Measurements from ENCODE around the gene RREB1. TPM values are rescaled to one million over a fixed set of nuclear protein-coding genes. Genes with fewer than 3 reads are reported as not detected.

The RREB1 gene
- total RNA-seq, 1 experiment from 2014 or later = 38.4 TPM

- TF ChIP-seq CTCF (IDR thresholded peaks at IDR 0.05; ENCODE audit: unreplicated experiment) = no peak
- no peak for DNase-seq
- Mint-ChIP-seq H3K27ac (ENCODE audit: unreplicated experiment) (no peak overlapping the region), H3K27me3 (ENCODE audit: unreplicated experiment) (no peaks in the 10 kb centered on the region), H3K4me1 (ENCODE audit: low read depth, unreplicated experiment) (no peaks in the 10 kb centered on the region), H3K4me3 (ENCODE audit: low read depth, unreplicated experiment) (no peak overlapping the region), H3K9me3 (ENCODE audit: low read depth, unreplicated experiment) (no peaks in the 10 kb centered on the region), H3K36me3 (ENCODE audit: insufficient read depth, unreplicated experiment) (no peaks in the 10 kb centered on the region)
- CTCF ChIA-PET = interaction anchor here (0.6 kb wide), 1 partner anchor 25 kb away, joined by 4 read pairs; no protein-coding TSS in a partner anchor
- BruUV-seq (replicated peaks) = no TSS peak
- intact Hi-C loops (cut with micrococcal nuclease; ENCODE audit: unreplicated experiment) = no loop called here
Observed at GRCh38 chr6:7073821-7074525, 33.8 kb upstream of the RREB1 start.

- CTCF ChIA-PET = no interaction called here
Observed at GRCh38 chr6:7074870-7075269, 32.9 kb upstream of the RREB1 start.

GRCh38 chr6:7075341-7076000 lies 32.3 kb upstream of the RREB1 start:
- no peaks in the 10 kb centered on the region for H3K36me3 Mint-ChIP-seq (ENCODE audit: insufficient read depth, unreplicated experiment)
- TF ChIP-seq CTCF (IDR thresholded peaks at IDR 0.05; ENCODE audit: unreplicated experiment) = no peak
- no peaks in the 10 kb centered on the region for H3K27me3 Mint-ChIP-seq (ENCODE audit: unreplicated experiment)
- no peak overlapping the region for H3K27ac Mint-ChIP-seq (ENCODE audit: unreplicated experiment)
- intact Hi-C loops (cut with micrococcal nuclease; ENCODE audit: unreplicated experiment) = no loop called here
- no TSS peak for BruUV-seq (replicated peaks)
- no peak for DNase-seq
- CTCF ChIA-PET = no interaction called here
- no peaks in the 10 kb centered on the region for H3K4me1 Mint-ChIP-seq (ENCODE audit: low read depth, unreplicated experiment)
- H3K9me3 Mint-ChIP-seq (ENCODE audit: low read depth, unreplicated experiment) = no peaks in the 10 kb centered on the region
- no peak overlapping the region for H3K4me3 Mint-ChIP-seq (ENCODE audit: low read depth, unreplicated experiment)

More at GRCh38 chr6:7074870-7075269, 32.9 kb upstream of the RREB1 start:
- BruUV-seq (replicated peaks) = no TSS peak
- no peaks in the 10 kb centered on the region for H3K27me3 Mint-ChIP-seq (ENCODE audit: unreplicated experiment)
- intact Hi-C loops (cut with micrococcal nuclease; ENCODE audit: unreplicated experiment) = no loop called here
- H3K9me3 Mint-ChIP-seq (ENCODE audit: low read depth, unreplicated experiment) = no peaks in the 10 kb centered on the region
- no peak overlapping the region for H3K27ac Mint-ChIP-seq (ENCODE audit: unreplicated experiment)
- H3K4me1 Mint-ChIP-seq (ENCODE audit: low read depth, unreplicated experiment) = no peaks in the 10 kb centered on the region
- no peak for DNase-seq
- no peak for TF ChIP-seq CTCF (IDR thresholded peaks at IDR 0.05; ENCODE audit: unreplicated experiment)
- no peak overlapping the region for H3K4me3 Mint-ChIP-seq (ENCODE audit: low read depth, unreplicated experiment)
- H3K36me3 Mint-ChIP-seq (ENCODE audit: insufficient read depth, unreplicated experiment) = no peaks in the 10 kb centered on the region

- Mint-ChIP-seq H3K4me3 (ENCODE audit: low read depth, unreplicated experiment) (no peak overlapping the region), H3K4me1 (ENCODE audit: low read depth, unreplicated experiment) (no peaks in the 10 kb centered on the region), H3K36me3 (ENCODE audit: insufficient read depth, unreplicated experiment) (no peaks in the 10 kb centered on the region), H3K27me3 (ENCODE audit: unreplicated experiment) (no peaks in the 10 kb centered on the region), H3K9me3 (ENCODE audit: low read depth, unreplicated experiment) (no peaks in the 10 kb centered on the region), H3K27ac (ENCODE audit: unreplicated experiment) (no peak overlapping the region)
- intact Hi-C loops (cut with micrococcal nuclease; ENCODE audit: unreplicated experiment) = no loop called here
- TF ChIP-seq CTCF (IDR thresholded peaks at IDR 0.05; ENCODE audit: unreplicated experiment) = no peak
- DNase-seq = no peak
- CTCF ChIA-PET = interaction anchor here (0.7 kb wide), 1 partner anchor 318 kb away, joined by 3 read pairs; no protein-coding TSS in a partner anchor
- no TSS peak for BruUV-seq (replicated peaks)
Observed at GRCh38 chr6:7077856-7078255, 29.9 kb upstream of the RREB1 start.

All from Calu3 (cell line).